GM12873 (cell line): Measurements from ENCODE around the gene EIF2S3.

ENCODE experiments used
- TF ChIP-seq, protein P1 (sequence below): IDR thresholded peaks from 2 replicates; pipeline ENCODE4 v1.5.1; 2012; ENCODE audit warnings: low read depth, mild to moderate bottlenecking, moderate library complexity, low read length, control low read depth; ENCODE audit not compliant: insufficient read depth; ENCODE audit errors: missing control alignments

EIF2S3 gene

DNA sequence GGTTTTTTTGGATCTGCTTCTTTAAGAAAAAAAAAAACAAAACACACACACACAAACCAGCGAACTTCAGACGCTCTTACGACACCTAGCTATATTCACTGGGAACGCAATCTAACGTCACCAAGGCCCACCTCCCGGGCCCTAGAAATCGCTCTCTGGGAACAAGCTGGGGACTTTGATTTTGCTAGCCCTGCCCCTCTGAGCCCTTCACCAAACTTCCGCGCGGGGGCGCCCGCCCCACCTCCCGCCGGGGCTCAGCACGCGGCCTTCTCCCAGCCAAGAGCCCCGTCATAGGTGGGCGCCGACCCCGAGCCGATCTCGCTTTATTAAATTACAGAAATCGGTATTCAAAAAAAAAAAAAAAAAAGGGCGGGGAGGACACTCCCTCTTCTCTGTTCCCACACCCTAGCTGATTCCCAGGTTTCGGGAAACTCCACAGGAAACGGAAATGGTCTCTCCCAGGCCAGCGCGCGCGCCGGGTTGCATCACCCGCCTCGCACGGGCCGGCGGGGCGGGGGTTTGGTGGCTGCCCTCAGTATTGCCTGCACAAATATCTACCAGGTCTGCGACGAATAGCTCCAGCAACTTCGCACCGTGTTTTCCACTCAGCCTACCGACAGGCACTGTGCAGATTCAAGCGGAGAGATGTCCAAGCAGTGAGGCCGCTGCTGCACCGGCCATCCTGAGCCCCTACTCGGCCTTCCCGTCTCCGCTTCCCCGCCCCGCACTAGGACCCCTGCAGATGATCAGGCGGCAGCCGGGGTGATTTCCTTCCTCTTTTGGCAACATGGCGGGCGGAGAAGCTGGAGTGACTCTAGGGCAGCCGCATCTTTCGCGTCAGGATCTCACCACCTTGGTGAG is at the start of gene EIF2S3:
Gene EIF2S3 (plus strand): TSS at position 775 of the 861 bp plus-strand sequence. CDS start 13 bp downstream, at position 788.
- TF ChIP-seq, protein P1, sequence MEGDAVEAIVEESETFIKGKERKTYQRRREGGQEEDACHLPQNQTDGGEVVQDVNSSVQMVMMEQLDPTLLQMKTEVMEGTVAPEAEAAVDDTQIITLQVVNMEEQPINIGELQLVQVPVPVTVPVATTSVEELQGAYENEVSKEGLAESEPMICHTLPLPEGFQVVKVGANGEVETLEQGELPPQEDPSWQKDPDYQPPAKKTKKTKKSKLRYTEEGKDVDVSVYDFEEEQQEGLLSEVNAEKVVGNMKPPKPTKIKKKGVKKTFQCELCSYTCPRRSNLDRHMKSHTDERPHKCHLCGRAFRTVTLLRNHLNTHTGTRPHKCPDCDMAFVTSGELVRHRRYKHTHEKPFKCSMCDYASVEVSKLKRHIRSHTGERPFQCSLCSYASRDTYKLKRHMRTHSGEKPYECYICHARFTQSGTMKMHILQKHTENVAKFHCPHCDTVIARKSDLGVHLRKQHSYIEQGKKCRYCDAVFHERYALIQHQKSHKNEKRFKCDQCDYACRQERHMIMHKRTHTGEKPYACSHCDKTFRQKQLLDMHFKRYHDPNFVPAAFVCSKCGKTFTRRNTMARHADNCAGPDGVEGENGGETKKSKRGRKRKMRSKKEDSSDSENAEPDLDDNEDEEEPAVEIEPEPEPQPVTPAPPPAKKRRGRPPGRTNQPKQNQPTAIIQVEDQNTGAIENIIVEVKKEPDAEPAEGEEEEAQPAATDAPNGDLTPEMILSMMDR = peak; percentile 66

DNA sequence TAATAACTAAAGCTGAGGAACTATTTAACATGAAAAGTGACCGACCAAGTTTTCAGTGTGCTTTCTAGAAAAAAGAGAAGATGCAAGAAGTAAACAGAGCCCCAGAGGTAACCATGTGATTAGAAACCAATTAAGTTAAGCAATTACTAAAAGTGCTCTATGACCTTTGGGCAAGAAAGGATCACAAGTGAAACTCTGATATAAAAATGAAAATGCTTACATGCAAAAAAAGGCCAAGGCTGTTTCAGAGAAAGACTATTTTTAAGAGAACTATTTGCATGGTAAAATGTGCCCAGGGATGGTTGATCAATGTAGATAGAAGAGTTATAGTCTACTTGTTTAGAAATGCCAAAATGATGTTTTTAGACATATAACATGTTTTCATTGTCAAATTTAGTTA is 49.7 kb upstream of the EIF2S3 start:
- TF ChIP-seq, protein P1 = no peak

DNA sequence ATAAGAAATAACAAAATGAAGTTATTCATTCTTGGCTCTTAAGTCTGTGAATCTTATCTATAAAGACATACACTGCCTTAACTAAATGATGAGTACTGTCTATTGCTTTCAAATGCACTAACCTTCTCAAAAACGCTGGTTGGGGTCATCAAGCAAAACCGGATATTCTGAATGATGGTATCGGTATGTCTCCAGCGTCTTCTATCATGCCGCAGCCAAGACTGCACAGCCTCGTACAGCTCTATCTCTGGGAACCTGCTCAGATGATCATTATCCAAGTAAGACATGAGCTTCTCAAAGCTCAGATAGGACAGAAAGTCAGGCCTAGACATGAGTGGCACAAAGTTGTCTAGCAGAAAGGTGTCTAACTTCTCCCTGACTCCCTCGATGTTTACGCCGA is 48.9 kb upstream of the EIF2S3 start:
- TF ChIP-seq, protein P1 = no peak

DNA sequence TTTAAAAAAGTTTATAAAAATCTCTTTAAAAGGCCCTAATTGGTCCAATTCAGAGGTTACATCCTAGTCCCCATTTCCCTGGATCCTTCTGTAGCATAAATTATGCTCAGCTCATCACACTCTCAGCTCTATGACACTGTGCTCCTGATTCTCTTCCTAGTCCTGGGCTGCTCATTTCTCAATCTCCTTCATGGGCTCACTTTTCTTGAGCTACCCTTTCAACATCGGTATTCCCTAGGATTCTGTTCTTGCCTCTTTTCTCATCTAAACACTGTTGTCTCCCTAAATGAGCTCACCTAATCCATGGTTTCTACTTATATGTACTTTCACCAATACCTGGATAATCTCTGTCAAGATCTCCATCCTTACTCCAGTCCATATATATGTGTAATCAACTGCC is 42.5 kb upstream of the EIF2S3 start:
- TF ChIP-seq, protein P1 = no peak

DNA sequence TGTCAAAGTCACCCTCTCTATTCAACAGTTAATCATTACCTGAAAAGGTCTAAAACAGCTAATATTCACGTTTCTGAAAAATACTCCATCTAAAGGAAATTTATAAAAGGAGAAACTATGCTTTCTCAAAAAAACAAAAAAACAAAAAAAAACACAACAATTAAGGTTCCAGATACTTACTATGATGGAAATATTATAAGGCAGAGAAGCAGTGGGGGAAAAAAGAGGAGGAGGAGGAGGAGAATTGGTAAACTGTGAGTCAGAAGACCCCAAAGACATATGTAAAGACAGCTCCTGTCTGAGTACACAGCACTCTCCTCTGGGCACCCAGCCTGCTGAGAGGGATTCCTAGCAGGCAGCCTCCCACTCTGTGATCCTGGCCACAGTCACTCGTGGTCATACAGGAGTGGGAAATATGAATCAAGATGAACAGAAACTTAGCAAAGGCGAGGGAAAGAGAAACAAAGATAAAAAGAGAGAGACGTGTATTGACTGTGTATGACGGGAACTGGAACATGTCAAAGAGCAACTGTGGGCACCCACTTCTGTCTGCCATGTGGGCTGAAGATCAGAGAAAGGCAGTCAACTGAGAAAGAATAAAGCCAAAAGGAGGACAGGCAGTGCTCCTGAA is 40.3 kb upstream of the EIF2S3 start:
- TF ChIP-seq, protein P1 = no peak

DNA sequence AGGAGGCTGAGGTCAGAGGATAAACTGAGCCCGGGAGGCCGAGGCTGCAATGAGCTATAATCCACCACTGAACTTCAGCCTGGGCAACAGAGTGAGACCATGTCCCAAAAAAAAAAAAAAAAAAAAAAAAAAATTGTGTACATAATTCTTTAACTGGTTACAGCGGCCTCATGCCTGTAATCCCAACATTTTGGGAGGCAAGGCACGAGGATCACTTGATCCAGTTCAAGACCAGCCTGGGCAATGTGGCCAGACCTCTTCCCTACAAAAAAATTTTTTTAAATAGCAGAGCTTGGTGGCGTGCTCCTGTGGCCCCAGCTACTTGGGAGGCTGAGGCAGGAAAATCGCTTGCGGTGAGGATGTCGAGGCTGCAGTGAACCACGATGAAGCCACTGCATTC is 37.1 kb upstream of the EIF2S3 start:
- TF ChIP-seq, protein P1 = no peak

DNA sequence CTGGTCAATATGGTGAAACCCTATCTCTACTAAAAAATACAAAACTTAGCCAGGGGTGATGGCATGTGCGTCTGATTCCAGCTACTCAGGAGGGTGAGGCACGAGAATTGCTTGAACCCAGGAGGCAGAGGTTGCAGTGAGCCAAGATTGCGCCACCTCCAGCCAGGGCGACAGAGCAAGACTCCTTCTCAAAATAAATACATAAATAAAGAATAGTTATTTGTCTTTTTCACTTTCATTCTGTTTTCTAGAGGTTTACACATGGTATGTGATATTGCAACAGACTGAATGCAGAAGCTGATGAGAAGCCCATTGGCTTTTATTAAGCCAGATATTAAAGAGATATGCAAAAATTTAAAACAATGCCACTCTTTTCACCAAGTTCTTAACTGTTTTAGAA is 35.9 kb upstream of the EIF2S3 start:
- TF ChIP-seq, protein P1 = no peak
